ENCODE measurements around the gene CNPY1.
"Not testable (repeated sequence)": the region's sequence is repeated elsewhere in the genome, so short reads cannot be mapped to it uniquely, and the experiment has no call there.

Gene CNPY1

GRCh38 chr7:155577509-155577905 is 31.1 kb upstream of the CNPY1 start:
- FAIRE-seq = no peak

- no peak for FAIRE-seq
Measured at GRCh38 chr7:155576900-155577508, 30.6 kb upstream of the CNPY1 start.

- FAIRE-seq = no peak
Measured at GRCh38 chr7:155576416-155576815, 30.1 kb upstream of the CNPY1 start.

GRCh38 chr7:155574556-155575290 is 28.4 kb upstream of the CNPY1 start:
- FAIRE-seq = no peak

- FAIRE-seq = no peak
Measured at GRCh38 chr7:155571581-155572345, 25.4 kb upstream of the CNPY1 start.

GRCh38 chr7:155570991-155571390 is 24.6 kb upstream of the CNPY1 start:
- FAIRE-seq = no peak

GRCh38 chr7:155570171-155570958 is 24.0 kb upstream of the CNPY1 start:
- no peak for FAIRE-seq

- FAIRE-seq = no peak
Measured at GRCh38 chr7:155569681-155570080, 23.3 kb upstream of the CNPY1 start.

- no peak for FAIRE-seq
Measured at GRCh38 chr7:155568842-155569494, 22.6 kb upstream of the CNPY1 start.

- no peak for FAIRE-seq
Measured at GRCh38 chr7:155568333-155568660, 21.9 kb upstream of the CNPY1 start.

- FAIRE-seq = no peak
Measured at GRCh38 chr7:155567646-155568332, 21.4 kb upstream of the CNPY1 start.

- FAIRE-seq = no peak
Measured at GRCh38 chr7:155566011-155566836, 19.9 kb upstream of the CNPY1 start.

GRCh38 chr7:155565596-155565995 is 19.2 kb upstream of the CNPY1 start:
- no peak for FAIRE-seq

GRCh38 chr7:155562976-155563375 is 16.6 kb upstream of the CNPY1 start:
- FAIRE-seq = not testable (repeated sequence)

GRCh38 chr7:155562106-155562505 is 15.7 kb upstream of the CNPY1 start:
- FAIRE-seq = no peak

GRCh38 chr7:155560982-155561686 is 14.8 kb upstream of the CNPY1 start:
- no peak for FAIRE-seq

GRCh38 chr7:155560196-155560885 is 14.0 kb upstream of the CNPY1 start:
- FAIRE-seq = no peak

GRCh38 chr7:155559519-155560108 is 13.3 kb upstream of the CNPY1 start:
- FAIRE-seq = no peak

- no peak for FAIRE-seq
Measured at GRCh38 chr7:155558961-155559360, 12.6 kb upstream of the CNPY1 start.
